Neural progenitor cell (in vitro differentiated cells): ENCODE results near the gene KCND1. TPM values are rescaled to one million over a fixed set of nuclear protein-coding genes. Genes with fewer than 3 reads are reported as not detected.
A peak's percentile ranks its signal among the peaks of the same experiment; 100 is the strongest.

ENCODE experiments used
- DNase-seq: peaks from one replicate; pipeline ENCODE4 v3.0.0-alpha.2; 2016; ENCODE audit warnings: low spot score
- H2AFZ ChIP-seq: fragments of 200-600 bp; sonication (generic); replicated peaks from 2 replicates; pipeline ENCODE4 v1.6.1; 2016; ENCODE audit warnings: antibody characterized with exemption
- H3F3A ChIP-seq: fragments of 200-600 bp; sonication (generic); 2 replicates; pipeline ENCODE4 v1.6.1; 2016; ENCODE audit warnings: antibody characterized with exemption, low read depth
- H3K27ac ChIP-seq: fragments of 200-600 bp; sonication (generic); 2 replicates; pipeline ENCODE4 v1.5.1; 2016; ENCODE audit warnings: mild to moderate bottlenecking
- H3K27me3 ChIP-seq: fragments of 200-600 bp; sonication (generic); 2 replicates; pipeline ENCODE4 v1.6.1; 2016; ENCODE audit warnings: mild to moderate bottlenecking, moderate library complexity
- H3K36me3 ChIP-seq: fragments of 200-600 bp; sonication (generic); 2 replicates; pipeline ENCODE4 v1.5.1; 2016
- H3K4me1 ChIP-seq: fragments of 200-600 bp; sonication (generic); 2 replicates; pipeline ENCODE4 v1.6.1; 2016; ENCODE audit warnings: mixed run types
- H3K4me2 ChIP-seq: fragments of 200-600 bp; sonication (generic); 2 replicates; pipeline ENCODE4 v1.6.1; 2016
- H3K4me3 ChIP-seq: fragments of 200-600 bp; sonication (generic); 2 replicates; pipeline ENCODE4 v1.5.1; 2016
- H3K79me2 ChIP-seq: fragments of 200-600 bp; sonication (generic); 2 replicates; pipeline ENCODE4 v1.6.1; 2016; ENCODE audit warnings: low read depth
- H3K9ac ChIP-seq: fragments of 200-600 bp; sonication (generic); 2 replicates; pipeline ENCODE4 v1.6.1; 2016
- H3K9me3 ChIP-seq: fragments of 200-600 bp; sonication (generic); 2 replicates; pipeline ENCODE4 v1.5.1; 2016; ENCODE audit warnings: low read depth
- H4K20me1 ChIP-seq: fragments of 200-600 bp; sonication (generic); 2 replicates; pipeline ENCODE4 v1.6.1; 2016; ENCODE audit warnings: low read depth
- H3K27ac Mint-ChIP-seq: 3 replicates; pipeline ENCODE4 v1.8.0; 2021; ENCODE audit warnings: mixed read lengths
- H3K27me3 Mint-ChIP-seq: 2 replicates; pipeline ENCODE4 v1.8.0; 2022; ENCODE audit warnings: low read depth, mild to moderate bottlenecking, inconsistent platforms, moderate library complexity, mixed read lengths; ENCODE audit not compliant: insufficient read depth
- H3K36me3 Mint-ChIP-seq: 3 replicates; pipeline ENCODE4 v1.8.0; 2021; ENCODE audit warnings: mixed read lengths
- H3K4me1 Mint-ChIP-seq: 3 replicates; pipeline ENCODE4 v1.8.0; 2021; ENCODE audit warnings: mixed read lengths
- H3K4me3 Mint-ChIP-seq: 3 replicates; pipeline ENCODE4 v1.8.0; 2021; ENCODE audit warnings: mild to moderate bottlenecking, moderate library complexity, mixed read lengths
- H3K9me3 Mint-ChIP-seq: 3 replicates; pipeline ENCODE4 v1.8.0; 2020; ENCODE audit warnings: mixed read lengths
- EZH2 ChIP-seq: fragments of 200-600 bp; sonication (generic); IDR thresholded peaks from 2 replicates; pipeline ENCODE4 v1.6.1; 2017; ENCODE audit warnings: antibody characterized with exemption, mild to moderate bottlenecking, moderate library complexity
- EZH2phosphoT487 ChIP-seq: fragments of 200-600 bp; sonication (generic); IDR thresholded peaks from 2 replicates; pipeline ENCODE4 v1.6.1; 2017; ENCODE audit warnings: antibody characterized with exemption
- total RNA-seq: library from RNA; depleted of rRNA; stranded (reverse); fragments of >200 nt; gene quantifications from 2 replicates; pipeline ENCODE4 v1.2.3, GENCODE V29; 2015; ENCODE audit warnings: low replicate concordance
- TF ChIP-seq, protein P1 (sequence below): fragments of 200-600 bp; sonication (generic); IDR thresholded peaks from 2 replicates; pipeline ENCODE4 v1.5.1; 2017; ENCODE audit warnings: antibody characterized with exemption, mild to moderate bottlenecking

Gene KCND1
- total RNA-seq, 1 donor from 2014 or later: 0.39 TPM

DNA sequence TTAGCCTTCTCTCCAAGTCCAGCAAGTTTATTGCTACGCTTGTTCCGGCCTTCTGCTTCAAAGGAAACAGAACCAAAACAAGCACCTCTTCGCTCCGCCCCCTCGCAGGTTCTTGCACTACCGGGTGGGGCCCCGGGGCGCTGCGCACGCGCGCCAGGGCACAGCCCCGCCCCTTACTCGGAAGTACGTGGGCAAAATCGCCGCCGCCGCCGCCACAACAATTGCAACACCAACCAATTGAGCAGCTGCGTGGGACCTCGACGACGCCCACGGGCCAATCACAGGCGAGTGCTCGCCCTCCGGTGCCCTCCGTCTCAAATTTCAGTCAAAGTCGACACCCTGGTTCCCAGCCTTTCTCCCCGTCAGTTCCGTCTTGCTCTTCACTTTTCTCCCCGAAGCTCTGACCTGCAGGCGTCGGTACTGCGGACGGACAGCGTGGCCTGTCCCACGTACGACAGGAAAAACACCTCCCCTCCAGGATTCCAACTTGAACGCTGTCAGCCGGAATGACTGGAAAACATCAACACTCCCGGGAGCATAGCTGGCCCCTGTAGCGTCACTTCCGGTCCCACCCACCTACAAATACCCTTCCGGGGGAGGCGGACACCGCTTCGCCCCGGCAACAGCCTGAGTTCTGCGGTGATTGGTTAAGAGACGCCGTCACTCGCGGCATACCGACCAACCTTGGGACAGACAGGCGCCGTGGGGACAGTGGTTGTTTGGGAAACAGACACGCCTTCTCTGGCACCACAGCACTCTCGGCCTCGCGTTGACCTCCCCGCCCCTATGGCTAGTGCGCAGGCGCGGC is 13.6 kb downstream of the KCND1 start:
- H3K9ac ChIP-seq: peak overlapping the region; percentile 80
- H3K4me1 Mint-ChIP-seq: peaks cover 17% of the 10 kb centered on the region
- no peaks in the 10 kb centered on the region for H3K9me3 ChIP-seq
- DNase-seq: peak; percentile 97
- no peaks in the 10 kb centered on the region for H3K36me3 ChIP-seq
- H2AFZ ChIP-seq: peak overlapping the region; percentile 88
- TF ChIP-seq, protein P1, sequence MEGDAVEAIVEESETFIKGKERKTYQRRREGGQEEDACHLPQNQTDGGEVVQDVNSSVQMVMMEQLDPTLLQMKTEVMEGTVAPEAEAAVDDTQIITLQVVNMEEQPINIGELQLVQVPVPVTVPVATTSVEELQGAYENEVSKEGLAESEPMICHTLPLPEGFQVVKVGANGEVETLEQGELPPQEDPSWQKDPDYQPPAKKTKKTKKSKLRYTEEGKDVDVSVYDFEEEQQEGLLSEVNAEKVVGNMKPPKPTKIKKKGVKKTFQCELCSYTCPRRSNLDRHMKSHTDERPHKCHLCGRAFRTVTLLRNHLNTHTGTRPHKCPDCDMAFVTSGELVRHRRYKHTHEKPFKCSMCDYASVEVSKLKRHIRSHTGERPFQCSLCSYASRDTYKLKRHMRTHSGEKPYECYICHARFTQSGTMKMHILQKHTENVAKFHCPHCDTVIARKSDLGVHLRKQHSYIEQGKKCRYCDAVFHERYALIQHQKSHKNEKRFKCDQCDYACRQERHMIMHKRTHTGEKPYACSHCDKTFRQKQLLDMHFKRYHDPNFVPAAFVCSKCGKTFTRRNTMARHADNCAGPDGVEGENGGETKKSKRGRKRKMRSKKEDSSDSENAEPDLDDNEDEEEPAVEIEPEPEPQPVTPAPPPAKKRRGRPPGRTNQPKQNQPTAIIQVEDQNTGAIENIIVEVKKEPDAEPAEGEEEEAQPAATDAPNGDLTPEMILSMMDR: no peak
- TF ChIP-seq EZH2phosphoT487 (no peak), EZH2 (no peak)
- peaks cover 6% of the 10 kb centered on the region for H3F3A ChIP-seq
- peaks cover 18% of the 10 kb centered on the region for H3K9me3 Mint-ChIP-seq
- peak overlapping the region; percentile 100 for H3K27ac Mint-ChIP-seq
- no peaks in the 10 kb centered on the region for H3K27me3 ChIP-seq
- H3K36me3 Mint-ChIP-seq: peaks cover 3% of the 10 kb centered on the region
- H3K4me1 ChIP-seq: no peaks in the 10 kb centered on the region
- peaks cover 12% of the 10 kb centered on the region for H3K27me3 Mint-ChIP-seq
- H3K27ac ChIP-seq: peak overlapping the region; percentile 99
- peaks cover 18% of the 10 kb centered on the region for H4K20me1 ChIP-seq
- H3K4me3 ChIP-seq: peak overlapping the region; percentile 60
- H3K4me3 Mint-ChIP-seq: peak overlapping the region; percentile 99
- H3K79me2 ChIP-seq: peaks cover 41% of the 10 kb centered on the region
- H3K4me2 ChIP-seq: peak overlapping the region; percentile 80

DNA sequence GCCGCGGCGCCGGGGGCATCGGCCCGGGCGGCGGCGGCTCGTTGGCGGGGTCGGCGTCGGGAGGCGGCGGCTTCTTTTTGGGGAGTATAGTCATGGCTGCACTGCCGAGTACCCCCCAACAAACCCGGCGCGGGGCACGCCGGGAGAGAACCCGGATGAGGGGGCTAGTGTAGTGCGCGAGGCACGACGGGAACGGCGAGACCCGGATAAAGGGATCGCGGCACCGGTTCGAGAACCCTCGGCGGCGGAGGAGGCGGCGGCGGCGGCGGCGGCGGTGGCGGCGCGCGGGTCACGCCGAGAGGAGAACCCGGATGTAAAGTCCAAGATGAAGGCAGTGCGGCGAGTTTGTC is 14.2 kb downstream of the KCND1 start, which contains the start of gene OTUD5:
Gene OTUD5 (minus strand): TSS at position 131 of the 350 bp plus-strand sequence. CDS start 37 bp downstream, at position 94.
- no peaks in the 10 kb centered on the region for H3K36me3 ChIP-seq
- H3K9me3 Mint-ChIP-seq: peaks cover 15% of the 10 kb centered on the region
- peaks cover 17% of the 10 kb centered on the region for H3K4me1 Mint-ChIP-seq
- H3K4me3 ChIP-seq: peak within 1 kb of the TSS; percentile 60
- H3F3A ChIP-seq: peaks cover 6% of the 10 kb centered on the region
- no peaks in the 10 kb centered on the region for H3K4me1 ChIP-seq
- H3K9me3 ChIP-seq: no peaks in the 10 kb centered on the region
- peak within 1 kb of the TSS; percentile 80 for H3K9ac ChIP-seq
- peak within 1 kb of the TSS; percentile 99 for H3K4me3 Mint-ChIP-seq
- peak within 1 kb of the TSS; percentile 88 for H2AFZ ChIP-seq
- H3K79me2 ChIP-seq: peaks cover 47% of the 10 kb centered on the region
- H3K27me3 ChIP-seq: no peaks in the 10 kb centered on the region
- H4K20me1 ChIP-seq: peaks cover 24% of the 10 kb centered on the region
- H3K27me3 Mint-ChIP-seq: peaks cover 12% of the 10 kb centered on the region
- peaks cover 3% of the 10 kb centered on the region for H3K36me3 Mint-ChIP-seq
- no peak for TF ChIP-seq EZH2
- TF ChIP-seq EZH2phosphoT487: no peak
- TF ChIP-seq, protein P1: no peak
- DNase-seq: no peak
- peak within 1 kb of the TSS; percentile 99 for H3K27ac ChIP-seq
- peak within 1 kb of the TSS; percentile 100 for H3K27ac Mint-ChIP-seq
- H3K4me2 ChIP-seq: peak within 1 kb of the TSS; percentile 80

DNA sequence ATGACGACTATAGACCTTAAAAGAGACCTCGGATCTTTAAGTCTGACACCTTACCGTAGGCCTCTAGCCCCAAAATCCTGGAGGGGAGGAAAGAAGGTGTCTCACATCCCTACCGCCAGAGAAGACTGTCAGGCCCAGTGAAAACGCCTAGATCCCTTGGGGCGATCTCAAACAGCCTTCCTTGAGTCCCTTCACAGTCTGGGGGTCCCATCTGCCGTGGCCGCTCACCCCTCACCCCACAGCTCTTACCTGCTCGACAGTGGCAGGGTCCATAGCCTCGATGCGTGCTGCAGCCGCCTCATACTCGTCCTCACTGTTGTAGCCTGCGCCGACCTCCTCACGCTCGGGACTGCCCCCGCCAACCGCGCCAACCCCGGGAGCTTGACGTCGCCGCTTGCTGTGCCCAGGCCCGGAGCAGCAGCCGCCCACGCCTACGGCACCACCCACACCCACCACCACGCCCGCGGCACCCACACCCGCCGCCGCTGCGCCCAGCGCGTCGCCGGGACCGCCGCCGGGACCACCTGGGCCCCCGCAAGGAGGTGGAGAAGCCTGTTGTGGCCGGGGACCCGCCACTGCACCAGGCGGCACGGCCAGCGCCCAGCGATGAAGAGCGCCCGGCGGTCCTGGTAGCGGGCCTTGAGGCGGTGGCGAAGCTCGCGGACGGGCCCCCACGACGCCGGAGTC is 14.8 kb downstream of the KCND1 start:
- H4K20me1 ChIP-seq: peaks cover 26% of the 10 kb centered on the region
- peaks cover 3% of the 10 kb centered on the region for H3K36me3 Mint-ChIP-seq
- peak; percentile 33 for DNase-seq
- peaks cover 11% of the 10 kb centered on the region for H3K27me3 Mint-ChIP-seq
- H3K27me3 ChIP-seq: no peaks in the 10 kb centered on the region
- no peaks in the 10 kb centered on the region for H3K36me3 ChIP-seq
- H3K4me2 ChIP-seq: peak overlapping the region; percentile 80
- H3K9me3 ChIP-seq: no peaks in the 10 kb centered on the region
- peaks cover 53% of the 10 kb centered on the region for H3K79me2 ChIP-seq
- no peak overlapping the region for H2AFZ ChIP-seq
- H3K27ac Mint-ChIP-seq: peak overlapping the region; percentile 81
- H3K4me1 Mint-ChIP-seq: peaks cover 16% of the 10 kb centered on the region
- peak overlapping the region; percentile 89 for H3K4me3 Mint-ChIP-seq
- H3K4me3 ChIP-seq: peak overlapping the region; percentile 60
- peaks cover 6% of the 10 kb centered on the region for H3F3A ChIP-seq
- H3K27ac ChIP-seq: no peak overlapping the region
- H3K9me3 Mint-ChIP-seq: peaks cover 14% of the 10 kb centered on the region
- peak overlapping the region; percentile 80 for H3K9ac ChIP-seq
- H3K4me1 ChIP-seq: no peaks in the 10 kb centered on the region
- TF ChIP-seq, protein P1: no peak
- TF ChIP-seq EZH2 (no peak), EZH2phosphoT487 (no peak)
